Measurements from ENCODE around the gene DUSP9.

Gene DUSP9

DNA sequence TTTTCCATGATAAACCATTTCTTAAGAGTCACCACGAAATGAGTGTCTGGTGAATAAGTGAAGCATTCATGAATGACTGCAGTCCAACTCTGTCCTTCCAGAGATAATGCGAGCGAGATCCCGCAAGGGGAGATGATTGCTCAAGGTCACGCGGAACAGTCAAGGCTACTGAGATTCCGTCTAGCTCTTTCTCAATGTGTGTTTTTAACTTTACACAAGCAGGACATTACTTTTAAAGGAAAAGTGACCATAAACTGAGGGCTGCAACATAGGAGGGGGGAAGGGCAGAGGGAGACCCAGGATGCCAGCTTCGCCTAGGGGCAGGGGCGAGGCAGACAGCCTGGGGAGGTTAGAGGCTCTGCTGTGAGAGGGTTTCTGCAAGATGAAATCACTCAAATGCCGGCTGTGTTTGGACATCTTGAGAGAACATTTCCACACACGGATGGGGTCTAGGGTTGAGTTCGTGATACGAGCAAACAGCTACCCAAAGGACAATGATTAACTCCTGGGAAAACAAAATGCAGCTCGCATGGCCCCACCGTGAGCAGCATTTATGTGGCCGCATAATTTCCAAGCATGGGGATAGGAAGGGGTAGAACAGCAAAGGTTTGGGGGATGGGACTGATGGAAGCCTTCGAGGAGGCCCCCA is 24.2 kb upstream of the DUSP9 start:
- no peak for DNase-seq

GRCh38 chrX:153623310-153624029 is 23.5 kb upstream of the DUSP9 start:
- no peak for DNase-seq

DNA sequence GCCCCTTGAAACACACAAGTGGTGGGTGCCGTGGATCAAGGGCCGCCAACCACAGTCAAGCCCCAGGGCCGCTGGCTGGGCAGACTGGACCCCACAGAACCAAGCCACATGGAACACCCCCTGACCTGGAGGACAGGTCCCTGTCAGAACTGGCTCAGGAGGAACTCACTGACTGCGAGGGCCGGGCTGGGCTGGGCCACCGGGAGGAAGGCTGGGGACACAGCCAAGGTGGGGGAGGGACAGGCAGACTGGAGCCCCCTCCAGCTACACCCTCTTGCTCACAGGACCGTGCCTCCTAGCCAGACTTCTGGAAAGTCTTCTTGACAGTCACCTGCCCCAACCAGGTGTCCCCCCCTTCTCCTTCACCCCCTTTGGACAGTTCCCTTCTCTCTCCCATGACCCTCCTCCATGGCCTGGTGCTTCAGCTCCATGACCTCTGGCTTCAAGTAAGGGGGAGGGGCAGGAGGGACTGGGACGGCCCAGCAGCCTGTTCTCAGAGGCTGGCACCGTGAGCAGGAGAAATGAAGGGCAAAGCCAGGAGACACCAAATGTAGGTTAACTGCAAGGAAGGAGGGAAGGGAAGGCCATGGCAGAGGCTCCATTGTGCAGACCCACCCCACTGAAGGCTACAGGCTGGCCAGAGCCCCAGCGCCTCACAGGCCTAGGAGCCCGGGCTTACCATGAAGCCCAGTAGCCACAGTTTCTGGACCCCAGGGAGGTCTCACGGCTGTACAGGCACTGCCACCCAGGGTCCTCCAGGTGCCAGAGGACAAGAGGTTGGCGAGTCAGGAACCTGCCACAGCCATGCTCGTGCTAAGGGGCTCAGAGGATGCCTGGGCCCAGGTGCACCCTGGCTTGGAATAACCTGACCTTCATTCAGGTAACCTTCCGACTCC is 22.6 kb upstream of the DUSP9 start:
- DNase-seq: no peak

DNA sequence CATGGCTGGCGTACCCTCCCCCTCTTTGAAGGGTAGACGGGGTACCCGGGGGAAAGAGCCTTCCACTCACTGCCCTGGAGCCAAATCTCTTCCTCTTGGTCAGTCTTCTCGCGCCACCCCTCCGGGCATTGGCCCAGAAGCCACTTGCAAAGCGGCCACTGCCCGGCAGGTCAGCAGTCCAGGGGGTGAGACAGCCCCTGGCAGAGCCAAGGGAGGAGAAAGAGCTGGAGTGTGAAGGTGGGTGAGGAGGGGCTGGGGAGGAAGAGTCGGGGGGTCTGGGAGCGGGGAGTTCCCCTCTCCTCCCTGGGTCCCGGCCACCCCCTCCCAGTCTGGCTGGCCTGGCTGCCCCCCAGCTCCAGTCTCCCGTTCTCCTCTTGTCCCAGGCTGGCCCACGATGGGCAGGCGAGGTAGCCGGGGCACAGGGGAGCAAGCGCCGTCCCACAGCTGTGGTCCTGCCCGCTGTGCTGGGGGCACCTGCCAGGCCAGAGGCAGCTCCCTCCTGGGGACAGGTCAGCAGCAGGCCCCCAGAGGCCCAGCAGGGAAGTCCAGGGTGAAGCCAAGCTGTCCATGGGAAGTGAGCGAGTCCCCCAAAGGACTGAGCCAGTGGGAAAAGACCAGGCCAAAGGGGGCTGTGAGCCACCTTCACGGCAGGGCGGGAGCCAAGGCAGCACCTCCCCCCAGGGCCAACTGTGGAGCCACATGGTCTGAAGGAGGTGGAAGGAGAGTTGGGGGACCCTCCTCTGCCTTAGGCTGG is 21.6 kb upstream of the DUSP9 start:
- no peak for DNase-seq

GRCh38 chrX:153626025-153626633 is 20.9 kb upstream of the DUSP9 start:
- DNase-seq: no peak

- DNase-seq: no peak
These were observed 19.9 kb upstream of the DUSP9 start for GRCh38 chrX:153626863-153627674.

- no peak for DNase-seq
These were observed 19.3 kb upstream of the DUSP9 start for GRCh38 chrX:153627675-153628111.

- no peak for DNase-seq
These were observed 18.9 kb upstream of the DUSP9 start for GRCh38 chrX:153628129-153628528.

DNA sequence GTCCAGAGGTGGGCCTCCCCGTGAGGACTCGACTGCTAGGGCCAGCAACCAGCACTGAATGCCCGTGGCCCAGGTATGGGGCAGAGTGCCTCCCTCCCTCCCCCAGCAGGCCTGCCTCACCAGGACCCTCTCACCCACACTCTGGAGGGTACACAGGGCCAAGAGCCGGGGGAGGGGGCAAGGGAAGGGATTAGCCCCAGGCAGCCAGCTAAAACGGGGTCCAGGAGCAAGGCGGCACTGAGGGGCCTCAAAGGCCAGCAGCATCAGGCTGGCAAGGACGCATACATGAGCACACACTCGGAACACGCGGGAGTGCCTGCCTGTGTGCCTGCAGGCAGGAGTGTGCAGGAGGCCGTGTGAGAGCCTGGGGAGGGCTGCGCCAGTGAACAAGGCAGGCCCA is 18.3 kb upstream of the DUSP9 start:
- DNase-seq: no peak

DNA sequence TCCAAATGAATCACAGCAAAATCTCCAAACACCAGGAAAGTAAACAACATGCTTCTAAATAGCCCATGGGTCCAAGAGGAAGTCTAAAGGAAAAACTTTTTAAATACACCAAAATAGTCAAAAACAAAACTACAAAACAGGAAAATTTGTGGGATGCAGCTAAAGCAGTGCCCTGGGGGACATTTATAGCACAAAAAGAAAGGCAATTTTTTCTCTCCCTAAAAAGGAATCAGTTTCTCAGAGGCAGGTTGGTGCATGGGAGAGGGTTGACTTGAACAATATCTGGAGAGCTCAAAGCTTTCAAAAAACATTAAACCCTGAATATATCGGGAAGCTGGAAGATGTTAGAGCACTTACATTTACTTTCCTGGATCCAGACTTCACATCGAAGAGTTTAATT is 15.7 kb upstream of the DUSP9 start:
- no peak for DNase-seq

DNA sequence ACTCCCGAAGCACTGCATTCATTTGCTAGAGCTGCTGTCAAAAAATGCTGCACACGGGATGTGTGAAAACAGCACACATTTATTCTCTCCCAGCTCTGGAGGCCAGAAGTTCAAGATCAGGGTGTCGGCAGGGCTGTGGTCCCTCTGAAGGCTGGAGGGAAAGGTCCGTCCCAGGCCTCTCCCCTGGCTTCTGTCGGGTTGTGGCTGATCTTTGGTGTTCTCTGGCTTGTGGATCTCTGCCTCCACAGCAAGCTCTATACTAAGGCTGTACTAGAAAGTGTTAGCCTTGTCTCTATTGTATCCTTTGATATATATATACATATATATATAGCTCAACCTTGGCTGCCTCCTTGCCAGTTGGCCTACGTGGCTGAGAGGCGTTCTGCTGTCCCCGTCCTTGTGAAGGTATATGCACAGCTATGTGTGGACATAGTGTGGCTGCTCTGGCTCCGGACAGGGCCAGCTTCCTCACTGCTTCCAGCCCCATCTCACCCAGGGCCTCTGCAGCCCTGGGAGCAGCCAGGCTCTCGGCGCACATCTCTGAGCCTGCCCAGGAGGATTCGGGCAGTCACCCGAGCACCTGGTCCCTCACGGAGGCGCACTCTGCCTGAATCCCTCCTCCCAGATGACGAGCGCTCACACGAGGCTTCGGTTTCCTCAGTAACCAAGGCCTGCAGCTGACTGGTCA is 15.0 kb upstream of the DUSP9 start:
- no peak for DNase-seq

DNA sequence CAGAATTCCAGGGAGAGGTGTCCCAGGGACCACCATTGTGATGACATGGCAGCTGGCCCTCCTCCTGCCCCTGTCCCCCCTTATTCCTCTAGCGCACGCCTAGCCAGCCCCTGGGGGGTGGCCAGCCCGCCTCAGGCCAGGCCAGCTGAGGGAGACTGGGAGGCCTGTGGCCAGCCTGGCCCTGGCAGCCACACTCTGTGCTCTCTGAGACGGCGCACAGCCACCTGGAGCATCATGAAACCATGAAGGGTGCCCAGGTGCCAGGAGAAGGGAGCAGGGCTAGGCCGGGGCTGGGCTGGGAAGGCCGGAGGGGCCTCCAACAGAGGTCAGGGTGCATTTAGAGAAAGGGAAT is 14.4 kb upstream of the DUSP9 start:
- no peak for DNase-seq

GRCh38 chrX:153633048-153633447 is 14.0 kb upstream of the DUSP9 start:
- no peak for DNase-seq

DNA sequence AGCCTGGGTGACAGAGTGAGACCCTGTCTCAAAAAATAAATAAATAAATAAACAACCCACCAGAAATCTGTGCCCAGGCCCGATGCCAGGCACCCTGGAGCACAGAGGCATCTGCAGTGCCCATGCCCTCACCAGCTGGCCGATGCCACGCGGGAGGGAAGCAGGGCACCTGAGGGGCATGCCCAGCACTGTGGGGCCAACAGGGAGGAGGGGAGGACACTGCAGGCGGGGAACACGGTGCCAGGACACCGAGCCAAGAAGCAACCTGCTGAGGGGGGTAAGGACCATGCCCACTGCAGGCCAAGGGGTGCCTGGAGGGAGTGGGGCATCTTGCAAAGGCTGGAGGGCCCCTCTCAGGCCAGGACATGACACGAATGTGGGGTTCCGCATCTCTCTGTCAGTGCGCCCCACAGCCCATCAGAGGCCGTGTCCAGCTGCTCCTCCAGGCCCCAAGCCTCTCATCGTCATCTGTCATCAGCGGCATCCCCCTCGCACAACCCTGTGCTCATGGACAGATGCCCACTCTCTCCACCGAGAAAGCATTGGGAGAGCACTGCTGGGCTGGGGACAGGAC is 13.3 kb upstream of the DUSP9 start:
- no peak for DNase-seq

DNA sequence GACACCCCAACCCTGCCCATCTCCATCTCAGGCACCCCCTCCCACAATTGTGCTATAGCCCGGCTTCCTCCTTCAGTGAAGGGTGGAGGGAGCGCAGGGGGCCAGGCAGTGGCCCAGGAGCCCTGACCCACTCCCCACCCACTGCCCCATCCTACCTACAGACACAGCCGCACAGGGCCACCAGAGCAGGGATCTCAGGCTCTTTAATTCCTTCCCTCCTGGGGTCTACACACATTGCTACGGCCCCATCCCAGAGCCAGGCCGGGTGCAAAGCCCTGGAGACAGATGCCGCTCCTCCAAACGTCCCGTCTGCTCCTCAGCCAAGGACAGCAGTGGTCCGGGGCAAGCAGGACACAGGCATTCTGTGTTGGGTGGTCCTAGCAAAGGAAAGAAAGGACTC is 12.8 kb upstream of the DUSP9 start:
- no peak for DNase-seq

GRCh38 chrX:153634832-153635231 is 12.2 kb upstream of the DUSP9 start:
- no peak for DNase-seq

GRCh38 chrX:153635388-153635787 is 11.6 kb upstream of the DUSP9 start:
- no peak for DNase-seq

DNA sequence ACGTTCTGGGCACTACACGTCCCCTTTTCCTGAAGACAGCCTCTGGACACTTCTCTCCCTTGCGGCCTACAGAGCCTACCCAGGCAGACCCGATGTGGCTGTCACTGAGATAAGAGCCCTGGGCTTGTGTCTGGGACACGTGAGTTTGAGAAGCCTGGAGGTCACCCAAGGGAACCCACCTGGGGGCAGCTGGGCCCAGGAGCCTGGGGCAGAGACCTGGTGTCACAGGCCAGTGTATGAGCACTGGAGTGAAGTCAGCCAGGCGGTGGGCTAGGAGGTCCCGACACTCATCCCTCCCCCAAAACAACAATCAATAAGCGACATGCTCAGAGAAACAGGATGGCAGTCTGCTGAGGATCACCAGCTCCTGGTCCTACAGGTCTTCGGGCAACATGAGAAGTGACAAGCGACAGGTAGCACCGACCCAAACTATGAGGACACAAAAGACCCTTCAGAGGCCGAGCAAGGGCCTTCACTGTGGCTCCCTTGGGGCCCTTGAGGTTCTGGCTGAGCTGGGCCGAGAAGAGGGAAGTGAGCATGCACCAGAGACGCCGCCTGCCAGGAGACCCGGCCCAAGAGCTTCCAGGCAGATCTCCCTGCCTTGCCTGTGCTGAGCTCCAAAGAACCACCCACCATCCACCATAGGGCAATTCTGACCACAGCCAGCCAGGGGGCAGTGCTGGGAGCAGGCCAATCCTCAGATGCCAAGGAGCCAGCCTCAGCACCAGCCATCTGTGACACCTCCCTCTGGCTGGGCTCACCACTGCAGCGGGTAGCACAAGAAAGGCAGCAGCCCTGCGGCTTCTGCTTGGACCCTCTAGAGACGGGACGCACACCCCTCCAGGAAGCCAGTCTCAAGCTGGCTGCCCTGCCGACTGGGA is 11.0 kb upstream of the DUSP9 start:
- peak; percentile 14 for DNase-seq

- DNase-seq: no peak
These were observed 10.3 kb upstream of the DUSP9 start for GRCh38 chrX:153636716-153637115.
